T-helper 1 cell treated with Interleukin-12 subunit alpha and Interleukin-12 subunit beta and Interleukin-4 antibody, amounts not matched to agents 30 ng/mL and 1 ng/mL, for 36 hours (primary cell): ENCODE results near the gene AP2S1. TPM values are rescaled to one million over a fixed set of nuclear protein-coding genes. Genes with fewer than 3 reads are reported as not detected.
"Not testable (repeated sequence)": the region's sequence is repeated elsewhere in the genome, so short reads cannot be mapped to it uniquely, and the experiment has no call there.

ENCODE experiments used
- intact Hi-C: fragments of 100-400 bp; cut with micrococcal nuclease; formaldehyde crosslinking; loops from one replicate; pipeline ENCODE4 v1.15.1; 2024
- total RNA-seq: library from RNA; stranded (reverse); gene quantifications from 2 replicates; pipeline ENCODE4 v1.2.3, GENCODE V29; 2022

AP2S1 gene
- total RNA-seq, 1 donor from 2014 or later = 108 TPM

GRCh38 chr19:46868025-46868802, 17.6 kb upstream of the AP2S1 start:
- intact Hi-C loops = no loop called here

GRCh38 chr19:46867170-46867569, 16.5 kb upstream of the AP2S1 start:
- intact Hi-C loops = no loop called here

GRCh38 chr19:46866407-46867136, 15.9 kb upstream of the AP2S1 start:
- intact Hi-C loops = no loop called here

- intact Hi-C loops = loop anchor here (5.0 kb wide), 1 partner anchor 483 kb away; the partner anchor contains the start of gene DHX34
Observed at GRCh38 chr19:46863818-46864629, 13.4 kb upstream of the AP2S1 start.

GRCh38 chr19:46862974-46863632, 12.5 kb upstream of the AP2S1 start:
- intact Hi-C loops = loop anchor here (1.0 to 5.0 kb wide), 3 partner anchors 128 to 484 kb away; partner anchors contain the start of genes DHX34 and SAE1

GRCh38 chr19:46862503-46862834, 11.8 kb upstream of the AP2S1 start:
- intact Hi-C loops = loop anchor here (1.0 to 5.0 kb wide), 3 partner anchors 129 to 485 kb away; partner anchors contain the start of genes DHX34 and SAE1

- intact Hi-C loops = loop anchor here (1.0 to 5.0 kb wide), 4 partner anchors 73 to 485 kb away; partner anchors contain the start of genes DHX34 and SAE1
Observed at GRCh38 chr19:46861691-46862502, 11.3 kb upstream of the AP2S1 start.

- intact Hi-C loops = loop anchor here (1.0 to 5.0 kb wide), 7 partner anchors 10 to 486 kb away; partner anchors contain the start of genes DHX34, INAFM1 and ZC3H4
Observed at GRCh38 chr19:46860846-46861690, 10.4 kb upstream of the AP2S1 start, which contains the start of gene ARHGAP35. Gene ARHGAP35, plus strand, starts transcription at chr19:46860997. Its CDS starts 57,679 bp downstream, at chr19:46918676.

- intact Hi-C loops = loop anchor here (1.0 to 5.0 kb wide), 7 partner anchors 9 to 487 kb away; partner anchors contain the start of genes DHX34, INAFM1 and ZC3H4
Observed at GRCh38 chr19:46860125-46860845, 9.6 kb upstream of the AP2S1 start.

GRCh38 chr19:46859637-46860124, 9.0 kb upstream of the AP2S1 start:
- intact Hi-C loops = loop anchor here (1.0 to 5.0 kb wide), 7 partner anchors 8 to 488 kb away; partner anchors contain the start of genes DHX34, INAFM1 and ZC3H4

GRCh38 chr19:46856062-46857022, 5.7 kb upstream of the AP2S1 start:
- intact Hi-C loops = loop anchor here (1.0 kb wide), 2 partner anchors 70 to 135 kb away; no protein-coding TSS in a partner anchor

- intact Hi-C loops = not testable (repeated sequence)
Observed at GRCh38 chr19:46854698-46855097, 4.1 kb upstream of the AP2S1 start.

- intact Hi-C loops = no loop called here
Observed at GRCh38 chr19:46852830-46853229, 2.2 kb upstream of the AP2S1 start.

- intact Hi-C loops = loop anchor here (1.0 to 2.0 kb wide), 8 partner anchors 57 to 987 kb away; partner anchors contain the start of genes CCDC9, PRKD2, SYMPK and TMEM160
Observed at GRCh38 chr19:46849610-46850009, 1.0 kb downstream of the AP2S1 start.

GRCh38 chr19:46848389-46848788, 2.3 kb downstream of the AP2S1 start:
- intact Hi-C loops = no loop called here

- intact Hi-C loops = no loop called here
Observed at GRCh38 chr19:46847528-46847927, 3.1 kb downstream of the AP2S1 start.
